Trophoblast cell (in vitro differentiated cells and primary cell): ENCODE results near the gene CAMK1D.

Experiments used
- DNase-seq, 2 donors: peaks; one replicate each; pipeline ENCODE4 v3.0.0-alpha.2; 2016
- H2AFZ ChIP-seq: 2 replicates; pipeline ENCODE4 v1.6.1; 2013; ENCODE audit warnings: low read length, moderate library complexity, mild to moderate bottlenecking; ENCODE audit not compliant: insufficient read depth, poor library complexity
- H2AK5ac ChIP-seq: 2 replicates; pipeline ENCODE4 v1.6.1; 2013; ENCODE audit warnings: mild to moderate bottlenecking, low read length
- H2BK120ac ChIP-seq: 2 replicates; pipeline ENCODE4 v1.6.1; 2013; ENCODE audit warnings: low read length, mild to moderate bottlenecking, moderate library complexity; ENCODE audit not compliant: insufficient read depth, poor library complexity
- H2BK12ac ChIP-seq: 2 replicates; pipeline ENCODE4 v1.6.1; 2013; ENCODE audit warnings: mild to moderate bottlenecking, low read length, moderate library complexity
- H2BK5ac ChIP-seq: 2 replicates; pipeline ENCODE4 v1.6.1; 2013; ENCODE audit warnings: low read length, low read depth, moderate library complexity, mild to moderate bottlenecking; ENCODE audit not compliant: poor library complexity
- H3K14ac ChIP-seq: 2 replicates; pipeline ENCODE4 v1.6.1; 2013; ENCODE audit warnings: mild to moderate bottlenecking, low read length
- H3K18ac ChIP-seq: 2 replicates; pipeline ENCODE4 v1.6.1; 2013; ENCODE audit warnings: mild to moderate bottlenecking, low read length
- H3K23ac ChIP-seq: 2 replicates; pipeline ENCODE4 v1.6.1; 2013; ENCODE audit warnings: low read length
- H3K27ac ChIP-seq: 2 replicates; pipeline ENCODE4 v1.5.1; 2013; ENCODE audit warnings: low read depth, mild to moderate bottlenecking, inconsistent platforms, low read length, moderate library complexity
- H3K27me3 ChIP-seq: 2 replicates; pipeline ENCODE4 v1.6.1; 2013; ENCODE audit warnings: inconsistent platforms, mild to moderate bottlenecking, low read length, moderate library complexity; ENCODE audit not compliant: insufficient read depth
- H3K36me3 ChIP-seq, 2 experiments: 1 replicate in 1 of 2; 2 replicates in 1 of 2; pipeline ENCODE4 v1.6.1; 2013; ENCODE audit warnings: low read length in 2 of 2, mild to moderate bottlenecking in 2 of 2, moderate library complexity in 1 of 2; ENCODE audit not compliant: insufficient read depth in 2 of 2, control insufficient read depth in 1 of 2
- H3K4ac ChIP-seq: 2 replicates; pipeline ENCODE4 v1.6.1; 2013; ENCODE audit warnings: low read depth, mild to moderate bottlenecking, low read length, moderate library complexity
- H3K4me1 ChIP-seq, 2 experiments: 1 replicate in 1 of 2; 2 replicates in 1 of 2; pipeline ENCODE4 v1.6.1; 2013; ENCODE audit warnings: low read length in 2 of 2, mild to moderate bottlenecking in 2 of 2, moderate library complexity in 1 of 2; ENCODE audit not compliant: insufficient read depth in 2 of 2, control insufficient read depth in 1 of 2
- H3K4me2 ChIP-seq: 2 replicates; pipeline ENCODE4 v1.6.1; 2013; ENCODE audit warnings: inconsistent platforms, mild to moderate bottlenecking, low read length, moderate library complexity
- H3K4me3 ChIP-seq: 2 replicates; pipeline ENCODE4 v1.5.1; 2013; ENCODE audit warnings: mild to moderate bottlenecking, low read depth, low read length, inconsistent platforms
- H3K79me1 ChIP-seq: one replicate; pipeline ENCODE4 v1.6.1; 2013; ENCODE audit warnings: low read length
- H3K79me2 ChIP-seq: 2 replicates; pipeline ENCODE4 v1.6.1; 2013; ENCODE audit warnings: low read length, mild to moderate bottlenecking; ENCODE audit not compliant: control insufficient read depth, insufficient read depth, poor library complexity
- H3K9ac ChIP-seq: 2 replicates; pipeline ENCODE4 v1.6.1; 2013; ENCODE audit warnings: mild to moderate bottlenecking, low read length
- H3K9me3 ChIP-seq: 2 replicates; pipeline ENCODE4 v1.6.1; 2013; ENCODE audit warnings: low read depth, mild to moderate bottlenecking, control low read depth, inconsistent platforms, low read length; ENCODE audit not compliant: insufficient read depth
- H4K12ac ChIP-seq: 2 replicates; pipeline ENCODE4 v1.6.1; 2013; ENCODE audit warnings: low read depth, mild to moderate bottlenecking, low read length, moderate library complexity
- H4K8ac ChIP-seq: 2 replicates; pipeline ENCODE4 v1.6.1; 2013; ENCODE audit warnings: low read depth, mild to moderate bottlenecking, low read length, moderate library complexity
- H4K91ac ChIP-seq: one replicate; pipeline ENCODE4 v1.6.1; 2013; ENCODE audit warnings: low read depth, mild to moderate bottlenecking, low read length, moderate library complexity
- WGBS: extraction: QIAGEN DNeasy Blood & Tissue Kit; methylation state at CpG from one replicate; pipeline ENCODE4 v1.1.7; 2013; ENCODE audit warnings: missing lambda C conversion rate; ENCODE audit not compliant: insufficient read length, insufficient coverage; ENCODE audit errors: extremely low coverage; 5-methylcytosine and 5-hydroxymethylcytosine counted together

CAMK1D gene

GRCh38 chr10:12622691-12623090, 273.3 kb downstream of the CAMK1D start:
- Histone ChIP-seq H2BK12ac (no peak overlapping the region), H4K12ac (no peak overlapping the region), H3K23ac (no peak overlapping the region), H2BK5ac (no peak overlapping the region), H3K18ac (no peak overlapping the region), H4K91ac (no peak overlapping the region), H3K79me2 (no peaks in the 10 kb centered on the region), H3K36me3 (no peaks in the 10 kb centered on the region), H3K27me3 (no peaks in the 10 kb centered on the region), H2BK120ac (no peak overlapping the region), H3K4me3 (no peak overlapping the region), H2AK5ac (no peak overlapping the region), H3K14ac (no peak overlapping the region), H3K4ac (no peak overlapping the region), H3K9me3 (no peaks in the 10 kb centered on the region), H3K9ac (no peak overlapping the region), H3K27ac (no peak overlapping the region), H2AFZ (no peak overlapping the region), H3K4me1 (no peaks in the 10 kb centered on the region), H3K4me2 (no peak overlapping the region), H3K79me1 (no peaks in the 10 kb centered on the region), H4K8ac (no peak overlapping the region)
- 100% methylated on average over 4 of the region's 11 CpGs for WGBS
- DNase-seq: no peak

- Histone ChIP-seq H2BK12ac (no peak overlapping the region), H2AK5ac (no peak overlapping the region), H3K27me3 (no peaks in the 10 kb centered on the region), H3K9ac (no peak overlapping the region), H2AFZ (no peak overlapping the region), H4K12ac (no peak overlapping the region), H4K91ac (no peak overlapping the region), H3K79me2 (no peaks in the 10 kb centered on the region), H3K79me1 (no peaks in the 10 kb centered on the region), H3K4ac (no peak overlapping the region), H3K27ac (no peak overlapping the region), H3K4me1 (no peaks in the 10 kb centered on the region), H2BK5ac (no peak overlapping the region), H3K4me2 (no peak overlapping the region), H4K8ac (no peak overlapping the region), H3K14ac (no peak overlapping the region), H3K9me3 (no peaks in the 10 kb centered on the region), H2BK120ac (no peak overlapping the region), H3K36me3 (no peaks in the 10 kb centered on the region), H3K4me3 (no peak overlapping the region), H3K18ac (no peak overlapping the region), H3K23ac (no peak overlapping the region)
- DNase-seq: no peak
- no CpG with 5 or more reads among the region's 12 CpGs for WGBS
Observed at GRCh38 chr10:12625393-12626023, 276.2 kb downstream of the CAMK1D start.

GRCh38 chr10:12628153-12628552, 278.8 kb downstream of the CAMK1D start:
- H2BK5ac ChIP-seq: no peak overlapping the region
- H2BK120ac ChIP-seq: no peak overlapping the region
- H4K8ac ChIP-seq: no peak overlapping the region
- H2AK5ac ChIP-seq: no peak overlapping the region
- H3K79me1 ChIP-seq: no peaks in the 10 kb centered on the region
- no peak overlapping the region for H3K9ac ChIP-seq
- H3K27ac ChIP-seq: no peak overlapping the region
- no peak overlapping the region for H2BK12ac ChIP-seq
- no peak overlapping the region for H3K4me3 ChIP-seq
- DNase-seq: no peak
- no peak overlapping the region for H3K23ac ChIP-seq
- no peak overlapping the region for H4K91ac ChIP-seq
- H3K27me3 ChIP-seq: no peaks in the 10 kb centered on the region
- peaks cover 5% of the 10 kb centered on the region for H3K9me3 ChIP-seq
- H3K14ac ChIP-seq: no peak overlapping the region
- H3K4me2 ChIP-seq: no peak overlapping the region
- no peak overlapping the region for H3K4ac ChIP-seq
- H3K18ac ChIP-seq: no peak overlapping the region
- H3K79me2 ChIP-seq: no peaks in the 10 kb centered on the region
- no peak overlapping the region for H2AFZ ChIP-seq
- no peak overlapping the region for H4K12ac ChIP-seq
- no peaks in the 10 kb centered on the region for H3K36me3 ChIP-seq
- H3K4me1 ChIP-seq: no peaks in the 10 kb centered on the region
- WGBS: no CpG with 5 or more reads among the region's 2 CpGs

GRCh38 chr10:12628964-12629766, 279.8 kb downstream of the CAMK1D start:
- no CpG with 5 or more reads among the region's 10 CpGs for WGBS
- Histone ChIP-seq H3K79me2 (no peaks in the 10 kb centered on the region), H3K27me3 (no peaks in the 10 kb centered on the region), H4K8ac (no peak overlapping the region), H3K79me1 (no peaks in the 10 kb centered on the region), H2AK5ac (no peak overlapping the region), H3K14ac (no peak overlapping the region), H3K27ac (no peak overlapping the region), H2BK120ac (no peak overlapping the region), H3K36me3 (no peaks in the 10 kb centered on the region), H3K9ac (no peak overlapping the region), H3K4me1 (no peaks in the 10 kb centered on the region), H3K18ac (no peak overlapping the region), H3K4me2 (no peak overlapping the region), H3K4me3 (no peak overlapping the region), H3K9me3 (peaks cover 5% of the 10 kb centered on the region), H3K4ac (no peak overlapping the region), H2BK12ac (no peak overlapping the region), H4K12ac (no peak overlapping the region), H3K23ac (no peak overlapping the region), H4K91ac (no peak overlapping the region), H2BK5ac (no peak overlapping the region), H2AFZ (no peak overlapping the region)
- no peak for DNase-seq
